ENCODE results near the gene ARHGEF4. TPM values are rescaled to one million over a fixed set of nuclear protein-coding genes. Genes with fewer than 3 reads are reported as not detected.

ARHGEF4 gene
- total RNA-seq, 1 donor from 2014 or later: 9.1 TPM

GRCh38 chr2:130873700-130874346, 37.1 kb downstream of the ARHGEF4 start:
- Histone ChIP-seq H3K4me1 (no peaks in the 10 kb centered on the region), H3K27ac (no peak overlapping the region), H3K27me3 (ENCODE audit: low read depth) (peaks cover 5% of the 10 kb centered on the region), H3K36me3 (no peaks in the 10 kb centered on the region), H3K4me3 (no peak overlapping the region), H3K9me3 (no peaks in the 10 kb centered on the region)
- TF ChIP-seq CTCF (IDR thresholded peaks at IDR 0.05): peak; percentile 61
- ATAC-seq: peak; percentile 62 to 78
- intact Hi-C loops (cut with DNase I): loop anchor here (10.0 kb wide), 1 partner anchor 79 kb away; no protein-coding TSS in a partner anchor
- peak; percentile 58 for DNase-seq

- Histone ChIP-seq H3K9me3 (no peaks in the 10 kb centered on the region), H3K4me3 (no peak overlapping the region), H3K27me3 (ENCODE audit: low read depth) (peaks cover 5% of the 10 kb centered on the region), H3K4me1 (no peaks in the 10 kb centered on the region), H3K27ac (no peak overlapping the region), H3K36me3 (no peaks in the 10 kb centered on the region)
- TF ChIP-seq CTCF (IDR thresholded peaks at IDR 0.05): no peak
- DNase-seq: no peak
- no peak for ATAC-seq
- intact Hi-C loops (cut with DNase I): loop anchor here (10.0 kb wide), 1 partner anchor 80 kb away; no protein-coding TSS in a partner anchor
Measured at GRCh38 chr2:130874512-130874911, 37.8 kb downstream of the ARHGEF4 start.

DNA sequence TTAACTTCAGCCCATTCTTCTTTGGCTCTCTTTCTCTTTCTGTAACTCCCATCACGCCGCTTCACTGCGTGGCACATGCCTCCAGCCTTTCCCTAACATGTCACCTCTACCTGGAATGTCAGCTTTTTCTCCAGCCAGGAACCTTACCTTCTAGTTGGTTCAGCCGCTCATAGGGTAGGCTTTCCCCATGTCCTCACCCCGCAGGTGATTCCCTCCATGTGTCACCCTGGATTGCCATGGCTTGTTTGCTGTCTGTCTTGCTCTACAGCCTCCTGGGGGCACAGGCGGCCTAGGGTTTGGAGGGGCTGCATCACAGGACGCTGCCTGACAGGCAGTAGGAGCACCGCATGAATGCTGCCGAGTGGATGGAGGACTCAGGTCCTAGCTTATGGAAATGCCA, 39.2 kb downstream of the ARHGEF4 start:
- Histone ChIP-seq H3K36me3 (no peaks in the 10 kb centered on the region), H3K9me3 (no peaks in the 10 kb centered on the region), H3K27me3 (ENCODE audit: low read depth) (peaks cover 10% of the 10 kb centered on the region), H3K4me1 (no peaks in the 10 kb centered on the region), H3K27ac (no peak overlapping the region), H3K4me3 (no peak overlapping the region)
- no peak for TF ChIP-seq CTCF (IDR thresholded peaks at IDR 0.05)
- DNase-seq: no peak
- no peak for ATAC-seq
- intact Hi-C loops (cut with DNase I): loop anchor here (10.0 kb wide), 1 partner anchor 81 kb away; no protein-coding TSS in a partner anchor

DNA sequence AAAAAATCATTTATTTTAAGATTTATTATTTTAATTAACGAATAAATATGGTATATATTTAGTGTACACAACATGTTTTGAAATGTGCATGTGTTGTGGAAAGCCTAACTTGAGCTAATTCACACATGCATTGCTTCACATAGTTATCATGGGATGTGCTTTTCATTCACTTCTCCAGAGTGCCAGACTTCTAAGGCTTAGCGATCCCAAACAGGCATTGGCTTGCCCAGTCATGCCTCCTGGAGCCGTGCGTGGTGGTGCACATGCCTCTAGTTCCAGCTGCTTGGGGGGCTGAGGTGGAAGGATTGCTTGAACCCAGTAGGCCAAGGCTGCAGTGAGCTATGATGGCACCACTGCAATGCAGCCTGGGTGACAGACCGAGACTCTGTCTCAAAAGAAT, 40.5 kb downstream of the ARHGEF4 start:
- DNase-seq (no peak), ATAC-seq (no peak)
- TF ChIP-seq CTCF (IDR thresholded peaks at IDR 0.05): no peak
- Histone ChIP-seq H3K27me3 (ENCODE audit: low read depth) (peaks cover 10% of the 10 kb centered on the region), H3K4me3 (no peak overlapping the region), H3K36me3 (no peaks in the 10 kb centered on the region), H3K4me1 (no peaks in the 10 kb centered on the region), H3K9me3 (no peaks in the 10 kb centered on the region), H3K27ac (no peak overlapping the region)
- intact Hi-C loops (cut with DNase I): loop anchor here (10.0 kb wide), 1 partner anchor 82 kb away; no protein-coding TSS in a partner anchor

DNA sequence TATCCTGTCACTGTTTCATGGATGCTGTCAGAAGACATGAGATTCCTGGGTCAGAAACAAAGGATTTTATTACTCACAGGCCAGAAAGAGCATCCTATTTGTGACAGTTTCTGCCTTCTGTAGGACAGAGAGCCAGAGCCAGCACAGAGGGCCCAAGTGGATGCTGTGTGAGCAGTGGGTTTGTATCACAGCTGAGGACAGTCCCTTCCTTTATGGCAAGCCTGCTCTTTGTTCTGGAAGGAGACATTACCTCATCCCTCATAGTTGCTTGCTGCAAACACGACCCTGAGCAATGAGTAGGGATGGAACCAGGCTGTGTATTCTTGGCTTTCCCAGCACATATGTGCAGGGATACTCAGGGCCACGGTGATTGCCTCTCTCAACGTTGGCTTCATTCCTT, 41.6 kb downstream of the ARHGEF4 start:
- DNase-seq: no peak
- intact Hi-C loops (cut with DNase I): loop anchor here (10.0 kb wide), 1 partner anchor 84 kb away; no protein-coding TSS in a partner anchor

More for the DNA sequence above, 41.6 kb downstream of the ARHGEF4 start:
- Histone ChIP-seq H3K27ac (no peak overlapping the region), H3K9me3 (no peaks in the 10 kb centered on the region), H3K27me3 (ENCODE audit: low read depth) (peaks cover 10% of the 10 kb centered on the region), H3K36me3 (no peaks in the 10 kb centered on the region), H3K4me1 (no peaks in the 10 kb centered on the region), H3K4me3 (no peak overlapping the region)
- no peak for ATAC-seq
- TF ChIP-seq CTCF (IDR thresholded peaks at IDR 0.05): no peak

Data from lower lobe of right lung (tissue), 2 donors.